K562 (cell line): ENCODE measurements around the gene COG4. TPM values are rescaled to one million over a fixed set of nuclear protein-coding genes. Genes with fewer than 3 reads are reported as not detected.

Experiments
- GATAD2A ChIP-seq: fragments of 450-650 bp; IDR thresholded peaks from 2 replicates; pipeline ENCODE4 v1.6.1; 2017
- MEF2D ChIP-seq: conservative IDR thresholded peaks from 2 replicates; pipeline ENCODE4 v1.6.1; 2016; ENCODE audit warnings: low read depth, missing genetic modification characterization, missing compliant biosample characterization
- NCOA1 ChIP-seq: fragments of 450-650 bp; IDR thresholded peaks from 2 replicates; pipeline ENCODE4 v1.6.1; 2016; ENCODE audit warnings: low read depth
- PCBP1 ChIP-seq: fragments of 200-400 bp; formaldehyde crosslinking; IDR thresholded peaks from 2 replicates; pipeline ENCODE4 v1.6.1; 2018; ENCODE audit warnings: mild to moderate bottlenecking, low read depth, low read length; ENCODE audit not compliant: poor library complexity, severe bottlenecking
- POLR2AphosphoS2 ChIP-seq: IDR thresholded peaks from 2 replicates; pipeline ENCODE4 v1.6.1; 2012; ENCODE audit warnings: low read length, improper control_type of control experiment
- PTTG1 ChIP-seq: fragments of 450-650 bp; IDR thresholded peaks from 2 replicates; pipeline ENCODE4 v1.6.1; 2016; ENCODE audit warnings: low read depth, mild to moderate bottlenecking, missing genetic modification characterization, missing compliant biosample characterization
- SETDB1 ChIP-seq: IDR thresholded peaks from one replicate; pipeline ENCODE4 v1.6.1; 2012; ENCODE audit warnings: low read length, control low read depth, inconsistent platforms
- SREBF2 ChIP-seq: sonication (generic); formaldehyde crosslinking; IDR thresholded peaks from 2 replicates; pipeline ENCODE4 v1.4.0; 2020; ENCODE audit warnings: mild to moderate bottlenecking, missing genetic modification reagents
- ZBTB12 ChIP-seq: fragments of 250-450 bp; sonication (Bioruptor Pico); IDR thresholded peaks from 2 replicates; pipeline ENCODE4 v1.4.0; 2020
- ZNF12 ChIP-seq: sonication (generic); formaldehyde crosslinking; IDR thresholded peaks from 2 replicates; pipeline ENCODE4 v1.4.0; 2020; ENCODE audit warnings: mild to moderate bottlenecking, missing genetic modification reagents
- ZNF586 ChIP-seq: fragments of 450-650 bp; formaldehyde crosslinking; conservative IDR thresholded peaks from 2 replicates; pipeline ENCODE4 v1.4.0; 2020; ENCODE audit warnings: mild to moderate bottlenecking, moderate library complexity
- ZNF592 ChIP-seq: fragments of 450-650 bp; IDR thresholded peaks from 2 replicates; pipeline ENCODE4 v1.6.1; 2017; ENCODE audit warnings: antibody characterized with exemption, mild to moderate bottlenecking
- ZNF695 ChIP-seq: fragments of 450-650 bp; formaldehyde crosslinking; IDR thresholded peaks from 2 replicates; pipeline ENCODE4 v1.4.0; 2020; ENCODE audit warnings: mild to moderate bottlenecking, moderate library complexity
- polyA plus RNA-seq, 8 experiments: library from polyadenylated mRNA; depleted of rRNA in 4 of 8; stranded (reverse) in 5 of 8; unstranded in 3 of 8; fragments of >200 nt; fragmentation: Nextera tagmentation in 2 of 8; fragmentation: Illumina TruSeq in 1 of 8; extraction: Ambion mirVana in 2 of 8; extraction: Trizol in 1 of 8; gene quantifications; 2 replicates each; pipeline versions ENCODE4 v1.2.1 to v1.2.3, GENCODE V29; 2011 to 2014; ENCODE audit warnings: inconsistent platforms in 1 of 8, missing spikeins in 1 of 8
- total RNA-seq, 7 experiments: library from RNA; depleted of rRNA in 6 of 7; stranded (reverse); fragments of >200 nt in 6 of 7; fragmentation: Illumina TruSeq in 2 of 7; extraction: Trizol in 2 of 7; gene quantifications; 2 replicates each; pipeline versions ENCODE4 v1.2.1 to v1.2.3, GENCODE V29; 2011 to 2021; ENCODE audit warnings: low replicate concordance in 1 of 7
- TF ChIP-seq, protein P1 (sequence below): fragments of 200-800 bp; sonication (Bioruptor generic); IDR thresholded peaks from 2 replicates; pipeline ENCODE4 v1.6.1; 2016; ENCODE audit warnings: missing genetic modification characterization, missing compliant biosample characterization
- TF ChIP-seq, protein P2 (sequence below): sonication (generic); formaldehyde crosslinking; IDR thresholded peaks from 2 replicates; pipeline ENCODE4 v1.8.0; 2022; ENCODE audit warnings: mild to moderate bottlenecking, missing genetic modification reagents, borderline replicate concordance

The COG4 gene
- total and polyA plus RNA-seq, 9 of the 15 experiments (the other 6 are each of a cell fraction or from before 2014, with no cell fraction given), result 13.7 to 73.9 (median 44.2) TPM

DNA sequence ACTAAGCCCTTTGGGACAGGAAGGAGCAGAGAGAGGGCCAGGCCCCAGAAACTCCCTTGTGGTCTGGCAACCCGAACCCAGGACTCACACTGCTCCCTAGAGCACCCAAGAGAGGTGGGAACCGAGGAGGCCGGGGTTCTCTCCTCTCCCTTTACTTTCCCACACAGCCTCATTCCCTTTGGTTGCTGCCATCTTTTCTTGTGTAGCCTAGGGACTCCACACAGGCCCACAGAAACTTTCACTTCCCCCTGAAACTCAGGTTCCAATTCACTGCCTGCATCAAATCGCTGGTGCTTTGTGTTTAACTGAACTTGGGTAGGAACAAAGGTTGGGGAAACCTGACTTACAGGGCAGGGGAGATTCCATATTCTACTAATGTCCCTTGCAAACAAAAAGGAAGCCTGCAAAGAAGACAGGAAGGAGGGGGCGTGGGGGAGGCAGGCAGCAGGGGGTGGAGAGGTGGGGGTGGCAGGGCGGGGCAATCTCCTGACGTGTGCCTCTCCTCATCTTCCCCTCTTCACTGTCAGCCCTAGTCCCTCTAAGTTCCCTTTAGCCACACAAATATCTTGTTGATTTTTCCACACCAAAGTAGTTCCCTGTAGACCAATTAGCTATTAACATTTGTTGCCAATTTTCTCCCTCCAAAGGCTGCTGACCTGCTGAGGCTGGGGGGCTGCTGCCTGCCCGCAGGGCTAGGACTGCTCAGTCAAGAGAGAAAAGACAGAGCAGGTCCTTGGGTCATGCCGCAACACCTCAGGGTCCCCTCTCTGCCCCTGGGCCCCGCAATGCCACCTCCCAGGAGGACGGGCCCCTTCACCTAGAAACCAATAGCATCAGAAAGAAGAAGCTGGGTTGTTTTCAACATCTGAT, 92.5 kb downstream of the COG4 start (continued):
- TF ChIP-seq, protein P1, sequence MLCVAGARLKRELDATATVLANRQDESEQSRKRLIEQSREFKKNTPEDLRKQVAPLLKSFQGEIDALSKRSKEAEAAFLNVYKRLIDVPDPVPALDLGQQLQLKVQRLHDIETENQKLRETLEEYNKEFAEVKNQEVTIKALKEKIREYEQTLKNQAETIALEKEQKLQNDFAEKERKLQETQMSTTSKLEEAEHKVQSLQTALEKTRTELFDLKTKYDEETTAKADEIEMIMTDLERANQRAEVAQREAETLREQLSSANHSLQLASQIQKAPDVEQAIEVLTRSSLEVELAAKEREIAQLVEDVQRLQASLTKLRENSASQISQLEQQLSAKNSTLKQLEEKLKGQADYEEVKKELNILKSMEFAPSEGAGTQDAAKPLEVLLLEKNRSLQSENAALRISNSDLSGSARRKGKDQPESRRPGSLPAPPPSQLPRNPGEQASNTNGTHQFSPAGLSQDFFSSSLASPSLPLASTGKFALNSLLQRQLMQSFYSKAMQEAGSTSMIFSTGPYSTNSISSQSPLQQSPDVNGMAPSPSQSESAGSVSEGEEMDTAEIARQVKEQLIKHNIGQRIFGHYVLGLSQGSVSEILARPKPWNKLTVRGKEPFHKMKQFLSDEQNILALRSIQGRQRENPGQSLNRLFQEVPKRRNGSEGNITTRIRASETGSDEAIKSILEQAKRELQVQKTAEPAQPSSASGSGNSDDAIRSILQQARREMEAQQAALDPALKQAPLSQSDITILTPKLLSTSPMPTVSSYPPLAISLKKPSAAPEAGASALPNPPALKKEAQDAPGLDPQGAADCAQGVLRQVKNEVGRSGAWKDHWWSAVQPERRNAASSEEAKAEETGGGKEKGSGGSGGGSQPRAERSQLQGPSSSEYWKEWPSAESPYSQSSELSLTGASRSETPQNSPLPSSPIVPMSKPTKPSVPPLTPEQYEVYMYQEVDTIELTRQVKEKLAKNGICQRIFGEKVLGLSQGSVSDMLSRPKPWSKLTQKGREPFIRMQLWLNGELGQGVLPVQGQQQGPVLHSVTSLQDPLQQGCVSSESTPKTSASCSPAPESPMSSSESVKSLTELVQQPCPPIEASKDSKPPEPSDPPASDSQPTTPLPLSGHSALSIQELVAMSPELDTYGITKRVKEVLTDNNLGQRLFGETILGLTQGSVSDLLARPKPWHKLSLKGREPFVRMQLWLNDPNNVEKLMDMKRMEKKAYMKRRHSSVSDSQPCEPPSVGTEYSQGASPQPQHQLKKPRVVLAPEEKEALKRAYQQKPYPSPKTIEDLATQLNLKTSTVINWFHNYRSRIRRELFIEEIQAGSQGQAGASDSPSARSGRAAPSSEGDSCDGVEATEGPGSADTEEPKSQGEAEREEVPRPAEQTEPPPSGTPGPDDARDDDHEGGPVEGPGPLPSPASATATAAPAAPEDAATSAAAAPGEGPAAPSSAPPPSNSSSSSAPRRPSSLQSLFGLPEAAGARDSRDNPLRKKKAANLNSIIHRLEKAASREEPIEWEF (CRISPR knock-in tag), result no peak
- TF ChIP-seq ZBTB12 (CRISPR knock-in tag), result peak; percentile 46; the same call in 1 of the 2 replicates
- no peak for TF ChIP-seq POLR2AphosphoS2
- TF ChIP-seq SREBF2, result no peak
- TF ChIP-seq NCOA1, result no peak
- no peak for TF ChIP-seq GATAD2A
- TF ChIP-seq, protein P2, sequence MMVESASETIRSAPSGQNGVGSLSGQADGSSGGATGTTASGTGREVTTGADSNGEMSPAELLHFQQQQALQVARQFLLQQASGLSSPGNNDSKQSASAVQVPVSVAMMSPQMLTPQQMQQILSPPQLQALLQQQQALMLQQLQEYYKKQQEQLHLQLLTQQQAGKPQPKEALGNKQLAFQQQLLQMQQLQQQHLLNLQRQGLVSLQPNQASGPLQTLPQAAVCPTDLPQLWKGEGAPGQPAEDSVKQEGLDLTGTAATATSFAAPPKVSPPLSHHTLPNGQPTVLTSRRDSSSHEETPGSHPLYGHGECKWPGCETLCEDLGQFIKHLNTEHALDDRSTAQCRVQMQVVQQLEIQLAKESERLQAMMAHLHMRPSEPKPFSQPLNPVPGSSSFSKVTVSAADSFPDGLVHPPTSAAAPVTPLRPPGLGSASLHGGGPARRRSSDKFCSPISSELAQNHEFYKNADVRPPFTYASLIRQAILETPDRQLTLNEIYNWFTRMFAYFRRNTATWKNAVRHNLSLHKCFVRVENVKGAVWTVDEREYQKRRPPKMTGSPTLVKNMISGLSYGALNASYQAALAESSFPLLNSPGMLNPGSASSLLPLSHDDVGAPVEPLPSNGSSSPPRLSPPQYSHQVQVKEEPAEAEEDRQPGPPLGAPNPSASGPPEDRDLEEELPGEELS (CRISPR knock-in tag), result no peak
- no peak for TF ChIP-seq ZNF586 (CRISPR knock-in tag)
- TF ChIP-seq ZNF592, result peak; percentile 94
- TF ChIP-seq PCBP1, result no peak
- TF ChIP-seq ZNF12 (CRISPR knock-in tag), result no peak
- no peak for TF ChIP-seq SETDB1
- peak; percentile 42 for TF ChIP-seq PTTG1 (tag)
- no peak for TF ChIP-seq MEF2D (tag)
- no peak for TF ChIP-seq ZNF695
